K562 (cell line): ENCODE measurements around the gene NEMF. TPM values are rescaled to one million over a fixed set of nuclear protein-coding genes. Genes with fewer than 3 reads are reported as not detected.

Source experiments
- CBFA2T2 ChIP-seq: fragments of 450-650 bp; conservative IDR thresholded peaks from 2 replicates; pipeline ENCODE4 v1.6.1; 2017; ENCODE audit warnings: mild to moderate bottlenecking
- CEBPG ChIP-seq, 3 experiments: fragments of 200-800 bp in 1 of 3; sonication (Bioruptor generic) in 1 of 3; sonication (generic) in 1 of 3; formaldehyde crosslinking in 1 of 3; IDR thresholded peaks in 2 of 3; conservative IDR thresholded peaks in 1 of 3; 2 replicates each; pipeline versions ENCODE4 v1.6.1 to v1.8.0; 2016 to 2022; ENCODE audit warnings: missing compliant biosample characterization in 2 of 3, missing genetic modification characterization in 2 of 3, mild to moderate bottlenecking in 1 of 3, missing genetic modification reagents in 1 of 3
- ELF1 ChIP-seq: fragments of 200-800 bp; sonication (Bioruptor generic); IDR thresholded peaks from 2 replicates; pipeline ENCODE4 v1.6.1; 2016; ENCODE audit warnings: missing genetic modification characterization, missing compliant biosample characterization
- EP300 ChIP-seq: IDR thresholded peaks from 2 replicates; pipeline ENCODE4 v1.6.1; 2012; ENCODE audit warnings: low read length, improper control_type of control experiment
- ETS1 ChIP-seq: conservative IDR thresholded peaks from 2 replicates; pipeline ENCODE4 v1.6.1; 2011; ENCODE audit warnings: low read depth, mild to moderate bottlenecking, low read length; ENCODE audit not compliant: control insufficient read depth
- HDAC1 ChIP-seq, 2 experiments: fragments of 450-650 bp; IDR thresholded peaks; 2 replicates each; pipeline ENCODE4 v1.6.1; 2016 to 2017; ENCODE audit warnings: inconsistent platforms in 1 of 2, mild to moderate bottlenecking in 1 of 2, moderate library complexity in 1 of 2
- HES1 ChIP-seq: fragments of 450-650 bp; IDR thresholded peaks from 2 replicates; pipeline ENCODE4 v1.6.1; 2016; ENCODE audit warnings: low read depth, mild to moderate bottlenecking, moderate library complexity
- KLF16 ChIP-seq: IDR thresholded peaks from 2 replicates; pipeline ENCODE4 v1.6.1; 2016; ENCODE audit warnings: antibody characterized with exemption
- MCM7 ChIP-seq, 2 experiments: fragments of 450-650 bp; IDR thresholded peaks; 2 replicates each; pipeline ENCODE4 v1.6.1; 2016 to 2018
- NR4A1 ChIP-seq, 2 experiments: fragments of 250-450 bp in 1 of 2; fragments of 450-650 bp in 1 of 2; sonication (Bioruptor Pico) in 1 of 2; IDR thresholded peaks; 2 replicates each; pipeline versions ENCODE4 v1.4.0 to v1.6.1; 2016 to 2020; ENCODE audit warnings: mild to moderate bottlenecking in 2 of 2, missing compliant biosample characterization in 1 of 2, missing genetic modification characterization in 1 of 2, moderate library complexity in 1 of 2
- RB1 ChIP-seq: fragments of 450-650 bp; IDR thresholded peaks from 2 replicates; pipeline ENCODE4 v1.6.1; 2017; ENCODE audit warnings: low read depth, mild to moderate bottlenecking
- TAF9B ChIP-seq: fragments of 450-650 bp; IDR thresholded peaks from 2 replicates; pipeline ENCODE4 v1.6.1; 2018; ENCODE audit warnings: mild to moderate bottlenecking; ENCODE audit not compliant: partially characterized antibody
- TBP ChIP-seq: optimal IDR thresholded peaks from 2 replicates; pipeline ENCODE3; 2011; ENCODE audit warnings: low read depth, low read length, improper control_type of control experiment
- TCF7L2 ChIP-seq: fragments of 150-350 bp; IDR thresholded peaks from 2 replicates; pipeline ENCODE4 v1.6.1; 2016; ENCODE audit warnings: low read depth, mild to moderate bottlenecking, low read length, moderate library complexity
- TEAD4 ChIP-seq, 2 experiments: sonication (generic) in 1 of 2; formaldehyde crosslinking in 1 of 2; IDR thresholded peaks; 2 replicates each; pipeline versions ENCODE4 v1.6.1 to v1.8.0; 2012 to 2022; ENCODE audit warnings: borderline replicate concordance in 1 of 2, inconsistent platforms in 1 of 2, low read length in 1 of 2, mild to moderate bottlenecking in 1 of 2, missing genetic modification reagents in 1 of 2
- ZNF217 ChIP-seq: sonication (generic); formaldehyde crosslinking; IDR thresholded peaks from 2 replicates; pipeline ENCODE4 v1.8.0; 2022; ENCODE audit warnings: mild to moderate bottlenecking, missing genetic modification reagents
- polyA plus RNA-seq, 8 experiments: library from polyadenylated mRNA; depleted of rRNA in 4 of 8; stranded (reverse) in 5 of 8; unstranded in 3 of 8; fragments of >200 nt; fragmentation: Nextera tagmentation in 2 of 8; fragmentation: Illumina TruSeq in 1 of 8; extraction: Ambion mirVana in 2 of 8; extraction: Trizol in 1 of 8; gene quantifications; 2 replicates each; pipeline versions ENCODE4 v1.2.1 to v1.2.3, GENCODE V29; 2011 to 2014; ENCODE audit warnings: inconsistent platforms in 1 of 8, missing spikeins in 1 of 8
- total RNA-seq, 7 experiments: library from RNA; depleted of rRNA in 6 of 7; stranded (reverse); fragments of >200 nt in 6 of 7; fragmentation: Illumina TruSeq in 2 of 7; extraction: Trizol in 2 of 7; gene quantifications; 2 replicates each; pipeline versions ENCODE4 v1.2.1 to v1.2.3, GENCODE V29; 2011 to 2021; ENCODE audit warnings: low replicate concordance in 1 of 7
- TF ChIP-seq, protein P1 (sequence below): sonication (generic); formaldehyde crosslinking; IDR thresholded peaks from 2 replicates; pipeline ENCODE4 v1.8.0; 2022; ENCODE audit warnings: mild to moderate bottlenecking, missing genetic modification reagents
- TF ChIP-seq, protein P2 (sequence below): fragments of 450-650 bp; formaldehyde crosslinking; IDR thresholded peaks from 2 replicates; pipeline ENCODE4 v1.4.0; 2020; ENCODE audit warnings: mild to moderate bottlenecking, moderate library complexity
- TF ChIP-seq, protein P3 (sequence below): IDR thresholded peaks from 3 replicates; pipeline ENCODE4 v1.6.1; 2011; ENCODE audit warnings: borderline replicate concordance, mild to moderate bottlenecking, moderate library complexity; ENCODE audit not compliant: insufficient read length; ENCODE audit errors: extremely low read depth

The NEMF gene
- total and polyA plus RNA-seq, 9 of the 15 experiments (the other 6 are each of a cell fraction or from before 2014, with no cell fraction given), result 38.8 to 94.4 (median 61.0) TPM

- TF ChIP-seq, protein P1, sequence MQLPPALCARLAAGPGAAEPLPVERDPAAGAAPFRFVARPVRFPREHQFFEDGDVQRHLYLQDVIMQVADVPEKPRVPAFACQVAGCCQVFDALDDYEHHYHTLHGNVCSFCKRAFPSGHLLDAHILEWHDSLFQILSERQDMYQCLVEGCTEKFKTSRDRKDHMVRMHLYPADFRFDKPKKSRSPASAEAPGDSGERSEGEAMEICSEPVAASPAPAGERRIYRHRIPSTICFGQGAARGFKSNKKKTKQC (CRISPR knock-in tag), result 0 out of 2 replicates have a peak, but pooled peaks have one; percentile 59
- TF ChIP-seq CEBPG (CRISPR knock-in tag; IDR thresholded peaks at IDR 0.05) (no peak), CEBPG (tag; conservative IDR thresholded peaks at IDR 0.05 in 1 of 2, IDR thresholded peaks at IDR 0.05 in 1 of 2) (peak in 1 of 2 experiments; percentile 7; a peak in 1 of 4 replicates), NR4A1 (CRISPR knock-in tag; IDR thresholded peaks at IDR 0.05) (no peak), NR4A1 (tag; IDR thresholded peaks at IDR 0.05) (no peak), HES1 (peak; percentile 8; the same call in 1 of the 2 replicates), KLF16 (peak; percentile 77), ZNF217 (CRISPR knock-in tag) (no peak), ETS1 (0 out of 2 replicates have a peak, but pooled peaks have one; percentile 19), TCF7L2 (no peak), ELF1 (tag) (no peak), HDAC1 (IDR thresholded peaks at IDR 0.05) (0 out of 4 replicates have a peak, but pooled peaks of 1 of the 2 experiments have one; percentile 4), TEAD4 (IDR thresholded peaks at IDR 0.05; ENCODE audit: low read length) (peak; percentile 30; the same call in 1 of the 2 replicates), TEAD4 (CRISPR knock-in tag; IDR thresholded peaks at IDR 0.05; ENCODE audit: borderline replicate concordance) (no peak), TAF9B (peak; percentile 78), TBP (peak; percentile 76), RB1 (peak; percentile 46; the same call in 1 of the 2 replicates), CBFA2T2 (no peak), EP300 (peak; percentile 14; the same call in 1 of the 2 replicates), MCM7 (IDR thresholded peaks at IDR 0.05) (0 out of 4 replicates have a peak, but pooled peaks of 1 of the 2 experiments have one; percentile 36)
- TF ChIP-seq, protein P2, sequence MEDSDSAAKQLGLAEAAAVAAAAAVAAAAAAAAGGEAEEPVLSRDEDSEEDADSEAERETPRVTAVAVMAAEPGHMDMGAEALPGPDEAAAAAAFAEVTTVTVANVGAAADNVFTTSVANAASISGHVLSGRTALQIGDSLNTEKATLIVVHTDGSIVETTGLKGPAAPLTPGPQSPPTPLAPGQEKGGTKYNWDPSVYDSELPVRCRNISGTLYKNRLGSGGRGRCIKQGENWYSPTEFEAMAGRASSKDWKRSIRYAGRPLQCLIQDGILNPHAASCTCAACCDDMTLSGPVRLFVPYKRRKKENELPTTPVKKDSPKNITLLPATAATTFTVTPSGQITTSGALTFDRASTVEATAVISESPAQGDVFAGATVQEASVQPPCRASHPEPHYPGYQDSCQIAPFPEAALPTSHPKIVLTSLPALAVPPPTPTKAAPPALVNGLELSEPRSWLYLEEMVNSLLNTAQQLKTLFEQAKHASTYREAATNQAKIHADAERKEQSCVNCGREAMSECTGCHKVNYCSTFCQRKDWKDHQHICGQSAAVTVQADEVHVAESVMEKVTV (CRISPR knock-in tag), result 0 out of 2 replicates have a peak, but pooled peaks have one; percentile 26
- TF ChIP-seq, protein P3, sequence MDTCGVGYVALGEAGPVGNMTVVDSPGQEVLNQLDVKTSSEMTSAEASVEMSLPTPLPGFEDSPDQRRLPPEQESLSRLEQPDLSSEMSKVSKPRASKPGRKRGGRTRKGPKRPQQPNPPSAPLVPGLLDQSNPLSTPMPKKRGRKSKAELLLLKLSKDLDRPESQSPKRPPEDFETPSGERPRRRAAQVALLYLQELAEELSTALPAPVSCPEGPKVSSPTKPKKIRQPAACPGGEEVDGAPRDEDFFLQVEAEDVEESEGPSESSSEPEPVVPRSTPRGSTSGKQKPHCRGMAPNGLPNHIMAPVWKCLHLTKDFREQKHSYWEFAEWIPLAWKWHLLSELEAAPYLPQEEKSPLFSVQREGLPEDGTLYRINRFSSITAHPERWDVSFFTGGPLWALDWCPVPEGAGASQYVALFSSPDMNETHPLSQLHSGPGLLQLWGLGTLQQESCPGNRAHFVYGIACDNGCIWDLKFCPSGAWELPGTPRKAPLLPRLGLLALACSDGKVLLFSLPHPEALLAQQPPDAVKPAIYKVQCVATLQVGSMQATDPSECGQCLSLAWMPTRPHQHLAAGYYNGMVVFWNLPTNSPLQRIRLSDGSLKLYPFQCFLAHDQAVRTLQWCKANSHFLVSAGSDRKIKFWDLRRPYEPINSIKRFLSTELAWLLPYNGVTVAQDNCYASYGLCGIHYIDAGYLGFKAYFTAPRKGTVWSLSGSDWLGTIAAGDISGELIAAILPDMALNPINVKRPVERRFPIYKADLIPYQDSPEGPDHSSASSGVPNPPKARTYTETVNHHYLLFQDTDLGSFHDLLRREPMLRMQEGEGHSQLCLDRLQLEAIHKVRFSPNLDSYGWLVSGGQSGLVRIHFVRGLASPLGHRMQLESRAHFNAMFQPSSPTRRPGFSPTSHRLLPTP, result peak; percentile 100
Observed at GRCh38 chr14:49862089-49862673, 9.6 kb upstream of the NEMF start (continued).
